ENCODE data around the gene PECR.

DNA sequence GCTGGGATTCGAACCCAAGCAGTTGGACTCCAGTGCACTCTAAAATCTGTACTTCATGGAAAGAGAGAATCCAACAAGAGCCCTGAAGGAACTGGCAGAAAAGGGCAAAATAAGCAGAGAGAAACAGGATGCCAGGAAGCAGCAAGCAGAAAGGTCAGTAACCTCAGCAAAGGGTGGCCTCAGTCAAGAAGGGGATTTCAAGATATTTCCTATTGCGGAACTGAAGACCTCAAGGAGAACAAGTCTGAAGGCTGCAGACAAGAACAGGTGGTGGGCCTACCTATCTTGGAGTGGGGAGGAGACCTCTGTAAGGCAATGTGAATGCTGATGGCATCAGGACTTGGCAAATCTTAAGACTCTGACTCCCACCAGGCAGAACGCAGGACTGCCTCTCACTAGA lies 48.2 kb downstream of the PECR start:
- TF ChIP-seq, protein P1, sequence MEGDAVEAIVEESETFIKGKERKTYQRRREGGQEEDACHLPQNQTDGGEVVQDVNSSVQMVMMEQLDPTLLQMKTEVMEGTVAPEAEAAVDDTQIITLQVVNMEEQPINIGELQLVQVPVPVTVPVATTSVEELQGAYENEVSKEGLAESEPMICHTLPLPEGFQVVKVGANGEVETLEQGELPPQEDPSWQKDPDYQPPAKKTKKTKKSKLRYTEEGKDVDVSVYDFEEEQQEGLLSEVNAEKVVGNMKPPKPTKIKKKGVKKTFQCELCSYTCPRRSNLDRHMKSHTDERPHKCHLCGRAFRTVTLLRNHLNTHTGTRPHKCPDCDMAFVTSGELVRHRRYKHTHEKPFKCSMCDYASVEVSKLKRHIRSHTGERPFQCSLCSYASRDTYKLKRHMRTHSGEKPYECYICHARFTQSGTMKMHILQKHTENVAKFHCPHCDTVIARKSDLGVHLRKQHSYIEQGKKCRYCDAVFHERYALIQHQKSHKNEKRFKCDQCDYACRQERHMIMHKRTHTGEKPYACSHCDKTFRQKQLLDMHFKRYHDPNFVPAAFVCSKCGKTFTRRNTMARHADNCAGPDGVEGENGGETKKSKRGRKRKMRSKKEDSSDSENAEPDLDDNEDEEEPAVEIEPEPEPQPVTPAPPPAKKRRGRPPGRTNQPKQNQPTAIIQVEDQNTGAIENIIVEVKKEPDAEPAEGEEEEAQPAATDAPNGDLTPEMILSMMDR (conservative IDR thresholded peaks at IDR 0.05) = no peak
- no peak for TF ChIP-seq ZFX (IDR thresholded peaks at IDR 0.05)

All from C4-2B (cell line).